SK-N-SH (cell line): Measurements from ENCODE around the gene TSPAN10. TPM values are rescaled to one million over a fixed set of nuclear protein-coding genes. Genes with fewer than 3 reads are reported as not detected.

ENCODE experiments used
- CTCF ChIA-PET: fragments of 300-600, 350-600 bp; formaldehyde crosslinking; extraction: SDS; loops from one replicate; lab custom pipeline; 2021; lab: Yijun Ruan, JAX
- POLR2A ChIA-PET: fragments of 350-600 bp; sonication (Branson Sonifier 250); formaldehyde crosslinking; extraction: SDS; loops from one replicate; lab custom pipeline; 2020; ENCODE audit warnings: antibody characterized with exemption, inconsistent platforms; lab: Yijun Ruan, JAX
- DNase-seq: peaks from one replicate; pipeline ENCODE4 v3.0.0; 2012
- H2AFZ ChIP-seq: fragments of 200-600 bp; sonication (generic); 2 replicates; pipeline ENCODE4 v1.8.1; 2016; ENCODE audit warnings: antibody characterized with exemption, mild to moderate bottlenecking, low read depth
- H3F3A ChIP-seq: fragments of 200-600 bp; sonication (generic); replicated peaks from 2 replicates; pipeline ENCODE3; 2016; ENCODE audit warnings: antibody characterized with exemption, mild to moderate bottlenecking; ENCODE audit not compliant: insufficient read depth
- H3K27ac ChIP-seq, 2 experiments: fragments of 200-500 bp in 1 of 2; fragments of 200-600 bp in 1 of 2; sonication (Bioruptor generic) in 1 of 2; sonication (generic), shearing (Covaris generic) in 1 of 2; 2 replicates each; pipeline versions ENCODE4 v1.5.1 to v1.6.1; 2014 to 2016; ENCODE audit warnings: low read depth in 2 of 2, inconsistent platforms in 1 of 2, low read length in 1 of 2, mild to moderate bottlenecking in 1 of 2, mixed read lengths in 1 of 2
- H3K27me3 ChIP-seq: fragments of 200-600 bp; sonication (generic), shearing (Covaris generic); 2 replicates; pipeline ENCODE4 v1.6.1; 2016; ENCODE audit warnings: mixed run types; ENCODE audit not compliant: insufficient read depth
- H3K36me3 ChIP-seq, 2 experiments: fragments of 200-500 bp in 1 of 2; fragments of 200-600 bp in 1 of 2; sonication (Bioruptor generic) in 1 of 2; sonication (generic) in 1 of 2; replicated peaks in 1 of 2; 2 replicates each; pipeline versions ENCODE3 to v1.5.1; 2014 to 2016; ENCODE audit warnings: low read length in 1 of 2, mild to moderate bottlenecking in 1 of 2; ENCODE audit not compliant: insufficient read depth in 2 of 2, control insufficient read depth in 1 of 2
- H3K4me1 ChIP-seq, 2 experiments: fragments of 200-500 bp in 1 of 2; fragments of 200-600 bp in 1 of 2; sonication (Bioruptor generic) in 1 of 2; sonication (generic), shearing (Covaris generic) in 1 of 2; 2 replicates each; pipeline versions ENCODE4 v1.5.1 to v1.6.1; 2014 to 2016; ENCODE audit warnings: low read depth in 1 of 2, low read length in 1 of 2, mixed run types in 1 of 2; ENCODE audit not compliant: insufficient read depth in 2 of 2, control insufficient read depth in 1 of 2
- H3K4me2 ChIP-seq: fragments of 200-600 bp; sonication (generic), shearing (Covaris generic); 2 replicates; pipeline ENCODE4 v1.6.1; 2017; ENCODE audit warnings: mixed run types
- H3K4me3 ChIP-seq, 2 experiments: fragments of 200-500 bp in 1 of 2; fragments of 200-600 bp in 1 of 2; sonication (Bioruptor generic) in 1 of 2; sonication (generic), shearing (Covaris generic) in 1 of 2; 2 replicates each; pipeline versions ENCODE4 v1.5.1 to v1.8.1; 2014 to 2016; ENCODE audit warnings: low read depth in 2 of 2, inconsistent platforms in 1 of 2, low read length in 1 of 2, mild to moderate bottlenecking in 1 of 2, mixed read lengths in 1 of 2, moderate library complexity in 1 of 2
- H3K79me2 ChIP-seq: fragments of 200-600 bp; sonication (generic); 2 replicates; pipeline ENCODE4 v1.8.1; 2017; ENCODE audit warnings: mild to moderate bottlenecking; ENCODE audit not compliant: insufficient read depth
- H3K9ac ChIP-seq: fragments of 200-600 bp; sonication (generic); 2 replicates; pipeline ENCODE4 v1.6.1; 2017; ENCODE audit warnings: mixed run types
- H3K9me2 ChIP-seq: fragments of 200-600 bp; sonication (generic); 2 replicates; pipeline ENCODE4 v1.6.1; 2017; ENCODE audit warnings: mixed run types
- H3K9me3 ChIP-seq: fragments of 200-600 bp; sonication (generic); 2 replicates; pipeline ENCODE4 v1.6.1; 2017; ENCODE audit warnings: mixed run types, mild to moderate bottlenecking, moderate library complexity
- H4K20me1 ChIP-seq: fragments of 200-600 bp; sonication (generic); 2 replicates; pipeline ENCODE4 v1.6.1; 2017; ENCODE audit warnings: mild to moderate bottlenecking, mixed run types; ENCODE audit not compliant: insufficient read depth
- CHD2 ChIP-seq: fragments of 150-350 bp; IDR thresholded peaks from 2 replicates; pipeline ENCODE4 v1.6.1; 2018; ENCODE audit warnings: low read length; ENCODE audit not compliant: partially characterized antibody
- ELF1 ChIP-seq: IDR thresholded peaks from 2 replicates; pipeline ENCODE4 v1.4.0; 2012
- FOSL2 ChIP-seq: IDR thresholded peaks from 2 replicates; pipeline ENCODE4 v1.4.0; 2012; ENCODE audit warnings: low read depth, mild to moderate bottlenecking, moderate library complexity, borderline replicate concordance
- FOXJ3 ChIP-seq: sonication (generic); formaldehyde crosslinking; IDR thresholded peaks from 2 replicates; pipeline ENCODE4 v1.5.1; 2020; ENCODE audit warnings: mild to moderate bottlenecking, missing genetic modification reagents
- GABPA ChIP-seq: IDR thresholded peaks from 2 replicates; pipeline ENCODE4 v1.4.0; 2012; ENCODE audit warnings: low read depth, mild to moderate bottlenecking
- GATA2 ChIP-seq: sonication (generic); formaldehyde crosslinking; IDR thresholded peaks from 2 replicates; pipeline ENCODE4 v1.5.0; 2020; ENCODE audit warnings: mild to moderate bottlenecking, missing genetic modification reagents
- MAX ChIP-seq: IDR thresholded peaks from 2 replicates; pipeline ENCODE4 v1.4.0; 2012; ENCODE audit warnings: low read depth
- MEF2A ChIP-seq: IDR thresholded peaks from 2 replicates; pipeline ENCODE4 v1.4.0; 2012; ENCODE audit warnings: low read depth, borderline replicate concordance
- NFIC ChIP-seq: IDR thresholded peaks from 2 replicates; pipeline ENCODE4 v1.4.0; 2012; ENCODE audit warnings: borderline replicate concordance
- RAD21 ChIP-seq: IDR thresholded peaks from 2 replicates; pipeline ENCODE4 v1.6.1; 2012; ENCODE audit warnings: mild to moderate bottlenecking, low read length
- RCOR1 ChIP-seq: fragments of 150-350 bp; IDR thresholded peaks from 2 replicates; pipeline ENCODE4 v1.6.1; 2017; ENCODE audit warnings: antibody characterized with exemption, low read length
- REST ChIP-seq: IDR thresholded peaks from 2 replicates; pipeline ENCODE4 v1.6.1; 2012; ENCODE audit warnings: mild to moderate bottlenecking, low read depth, low read length, moderate library complexity
- SIN3A ChIP-seq: IDR thresholded peaks from 2 replicates; pipeline ENCODE4 v1.6.1; 2012; ENCODE audit warnings: low read depth, mild to moderate bottlenecking, low read length, moderate library complexity, borderline replicate concordance
- SMC3 ChIP-seq: IDR thresholded peaks from 2 replicates; pipeline ENCODE4 v1.6.1; 2012; ENCODE audit warnings: low read depth, low read length, improper control_type of control experiment
- TAF1 ChIP-seq: IDR thresholded peaks from 2 replicates; pipeline ENCODE4 v1.6.1; 2012; ENCODE audit warnings: low read depth, mild to moderate bottlenecking, low read length, moderate library complexity, borderline replicate concordance
- TCF12 ChIP-seq: IDR thresholded peaks from 2 replicates; pipeline ENCODE4 v1.4.0; 2012
- USF2 ChIP-seq: fragments of 150-350 bp; IDR thresholded peaks from 2 replicates; pipeline ENCODE4 v1.6.1; 2017; ENCODE audit warnings: antibody characterized with exemption, low read length, low read depth, borderline replicate concordance
- YY1 ChIP-seq: IDR thresholded peaks from 2 replicates; pipeline ENCODE4 v1.4.0; 2012; ENCODE audit warnings: low read depth, mild to moderate bottlenecking
- WGBS: methylation state at CpG from one replicate; pipeline ENCODE4 v1.1.6; 2017; ENCODE audit warnings: low lambda C conversion rate; 5-methylcytosine and 5-hydroxymethylcytosine counted together
- polyA plus RNA-seq, 3 experiments: library from polyadenylated mRNA; depleted of rRNA; stranded (reverse); fragments of >200 nt; gene quantifications; 2 replicates each; pipeline ENCODE4 v1.2.3, GENCODE V29; 2012
- TF ChIP-seq, protein P1 (sequence below): IDR thresholded peaks from 2 replicates; pipeline ENCODE4 v1.4.0; 2012; ENCODE audit warnings: low read depth, borderline replicate concordance

The TSPAN10 gene
- polyA plus RNA-seq, 1 of the 3 experiments (the other 2 are of a cell fraction): 6.0 TPM

DNA sequence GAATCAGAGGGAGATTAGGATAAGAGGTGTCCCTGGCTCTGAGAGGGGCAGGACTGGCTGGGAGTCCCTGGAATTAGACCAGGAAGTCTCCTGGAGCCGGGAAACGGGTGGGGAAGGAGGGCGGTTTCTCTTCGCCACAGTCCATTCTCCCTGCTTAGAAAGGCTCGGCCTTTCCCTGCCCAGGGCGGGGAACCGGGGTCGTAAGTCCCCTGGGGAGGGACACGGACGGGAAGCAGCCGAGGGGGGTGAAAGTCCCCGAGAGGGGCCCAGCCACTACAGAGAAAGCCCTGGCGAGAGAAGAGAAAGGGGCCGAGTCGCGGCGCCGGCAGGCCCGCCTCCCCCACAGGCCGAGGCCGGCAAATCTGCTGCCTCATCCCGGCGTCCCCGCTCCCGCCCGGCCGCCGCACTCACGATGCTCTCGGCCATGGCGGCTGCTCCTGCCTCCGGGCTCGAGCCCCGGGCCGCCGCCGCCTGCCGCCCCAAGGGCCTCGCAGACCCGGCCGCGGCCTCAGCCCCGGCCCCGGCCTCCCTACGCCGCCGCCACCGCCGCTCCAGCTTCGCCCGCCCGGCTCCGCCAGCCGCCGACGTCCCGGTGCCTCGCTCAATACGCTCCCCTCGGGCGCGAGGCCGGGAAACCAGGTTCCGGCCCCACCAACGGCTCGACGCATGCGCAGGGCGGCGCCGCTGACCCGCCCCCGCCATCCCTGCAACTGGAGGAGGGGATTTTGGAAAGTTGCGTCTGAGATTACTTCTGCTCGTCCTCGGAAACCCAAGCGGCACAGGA is at the start of gene TSPAN10, which contains the start of gene NPLOC4 (continued):
- no peak for TF ChIP-seq GATA2 (CRISPR knock-in tag)

- Histone ChIP-seq H3K79me2 (peaks cover 31% of the 10 kb centered on the region; the same call in 1 of the 2 replicates), H3K27ac (no peak overlapping the region), H3K4me2 (no peak overlapping the region), H3K9ac (no peak overlapping the region), H3K36me3 (peaks cover 57 to 88% of the 10 kb centered on the region in 2 experiments), H4K20me1 (0 out of 2 replicates have a peak, but pooled peaks cover 9% of the 10 kb centered on the region), H3K4me3 (no peak overlapping the region), H3K27me3 (no peaks in the 10 kb centered on the region), H3K9me3 (no peaks in the 10 kb centered on the region), H3K4me1 (no peaks in the 10 kb centered on the region), H3K9me2 (no peaks in the 10 kb centered on the region), H2AFZ (no peak overlapping the region), H3F3A (peaks cover 11% of the 10 kb centered on the region)
- TF ChIP-seq MAX (no peak), SIN3A (no peak), ELF1 (no peak), RCOR1 (no peak), GATA2 (CRISPR knock-in tag) (no peak), YY1 (no peak), SMC3 (no peak), REST (no peak), GABPA (no peak), FOXJ3 (CRISPR knock-in tag) (no peak), CHD2 (no peak), TCF12 (no peak), RAD21 (no peak), FOSL2 (no peak), MEF2A (no peak), NFIC (no peak), USF2 (no peak), TAF1 (no peak)
- TF ChIP-seq, protein P1, sequence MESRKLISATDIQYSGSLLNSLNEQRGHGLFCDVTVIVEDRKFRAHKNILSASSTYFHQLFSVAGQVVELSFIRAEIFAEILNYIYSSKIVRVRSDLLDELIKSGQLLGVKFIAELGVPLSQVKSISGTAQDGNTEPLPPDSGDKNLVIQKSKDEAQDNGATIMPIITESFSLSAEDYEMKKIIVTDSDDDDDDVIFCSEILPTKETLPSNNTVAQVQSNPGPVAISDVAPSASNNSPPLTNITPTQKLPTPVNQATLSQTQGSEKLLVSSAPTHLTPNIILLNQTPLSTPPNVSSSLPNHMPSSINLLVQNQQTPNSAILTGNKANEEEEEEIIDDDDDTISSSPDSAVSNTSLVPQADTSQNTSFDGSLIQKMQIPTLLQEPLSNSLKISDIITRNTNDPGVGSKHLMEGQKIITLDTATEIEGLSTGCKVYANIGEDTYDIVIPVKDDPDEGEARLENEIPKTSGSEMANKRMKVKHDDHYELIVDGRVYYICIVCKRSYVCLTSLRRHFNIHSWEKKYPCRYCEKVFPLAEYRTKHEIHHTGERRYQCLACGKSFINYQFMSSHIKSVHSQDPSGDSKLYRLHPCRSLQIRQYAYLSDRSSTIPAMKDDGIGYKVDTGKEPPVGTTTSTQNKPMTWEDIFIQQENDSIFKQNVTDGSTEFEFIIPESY: no peak
- ChIA-PET CTCF (interaction anchor here (5.4 kb wide), 1 partner anchor 11 kb away, joined by 36 read pairs; no protein-coding TSS in a partner anchor), POLR2A (interaction anchor here (0.6 kb wide), 1 partner anchor 35 kb away, joined by 3 read pairs; no protein-coding TSS in a partner anchor)
- no peak for DNase-seq
- WGBS: 97% methylated on average over 5 of the region's 5 CpGs
These were observed 47.4 kb upstream of the TSPAN10 start for GRCh38 chr17:81589612-81590011.
